HFF-Myc (cell line): ENCODE data around the gene VKORC1L1.
"Not testable (repeated sequence)": the region's sequence is repeated elsewhere in the genome, so short reads cannot be mapped to it uniquely, and the experiment has no call there.

Source experiments
- DNase-seq: peaks from one replicate; pipeline ENCODE4 v3.0.0-alpha.2; 2011; ENCODE audit warnings: low read depth; ENCODE audit errors: extremely low read depth
- H3K4me3 ChIP-seq: replicated peaks from 2 replicates; pipeline ENCODE4 v1.5.1; 2011; ENCODE audit warnings: low read depth, mild to moderate bottlenecking, control low read depth, low read length
- TF ChIP-seq, protein P1 (sequence below): IDR thresholded peaks from 2 replicates; pipeline ENCODE4 v1.5.1; 2012; ENCODE audit warnings: mild to moderate bottlenecking, low read depth, low read length, control low read depth; ENCODE audit errors: missing control alignments

Gene VKORC1L1

DNA sequence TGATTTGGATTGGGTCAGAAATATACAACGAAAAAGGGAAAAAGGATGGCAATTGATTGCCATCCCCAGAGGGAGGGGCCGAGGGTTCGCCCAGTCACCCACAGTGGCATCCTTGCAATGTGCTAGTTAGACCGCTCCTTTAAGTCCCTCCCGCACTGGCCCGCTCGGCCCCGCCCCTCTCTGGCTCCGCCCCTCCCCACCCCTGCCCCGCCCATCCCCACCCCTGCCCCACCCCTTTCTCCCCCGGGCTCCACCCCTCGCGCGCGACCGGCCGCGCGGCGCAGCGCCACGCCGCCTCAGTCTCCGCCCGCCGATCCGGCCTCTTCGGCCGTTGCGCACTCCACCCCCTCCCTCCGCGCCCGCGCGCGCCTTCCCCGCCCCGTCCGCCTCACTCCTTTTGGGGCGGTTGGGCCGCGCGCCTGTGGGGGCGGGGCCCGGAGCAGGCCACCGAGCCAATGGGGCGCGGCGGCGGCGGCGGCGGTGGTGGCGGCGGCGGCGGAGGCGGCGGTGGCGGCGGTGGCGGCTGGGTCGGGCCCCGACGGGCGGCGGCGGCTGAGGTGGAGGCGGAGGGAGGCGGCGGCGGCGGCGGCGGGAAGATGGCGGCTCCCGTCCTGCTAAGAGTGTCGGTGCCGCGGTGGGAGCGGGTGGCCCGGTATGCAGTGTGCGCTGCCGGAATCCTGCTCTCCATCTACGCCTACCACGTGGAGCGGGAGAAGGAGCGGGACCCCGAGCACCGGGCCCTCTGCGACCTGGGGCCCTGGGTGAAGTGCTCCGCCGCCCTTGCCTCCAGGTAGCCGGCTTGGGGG, at the start of gene VKORC1L1:
Gene VKORC1L1, plus strand, starts transcription at position 299 of the 806 bp plus-strand sequence. Its CDS starts 298 bp downstream, at position 597.
- DNase-seq, result peak; percentile 52
- H3K4me3 ChIP-seq, result peak within 1 kb of the TSS; percentile 68
- TF ChIP-seq, protein P1, sequence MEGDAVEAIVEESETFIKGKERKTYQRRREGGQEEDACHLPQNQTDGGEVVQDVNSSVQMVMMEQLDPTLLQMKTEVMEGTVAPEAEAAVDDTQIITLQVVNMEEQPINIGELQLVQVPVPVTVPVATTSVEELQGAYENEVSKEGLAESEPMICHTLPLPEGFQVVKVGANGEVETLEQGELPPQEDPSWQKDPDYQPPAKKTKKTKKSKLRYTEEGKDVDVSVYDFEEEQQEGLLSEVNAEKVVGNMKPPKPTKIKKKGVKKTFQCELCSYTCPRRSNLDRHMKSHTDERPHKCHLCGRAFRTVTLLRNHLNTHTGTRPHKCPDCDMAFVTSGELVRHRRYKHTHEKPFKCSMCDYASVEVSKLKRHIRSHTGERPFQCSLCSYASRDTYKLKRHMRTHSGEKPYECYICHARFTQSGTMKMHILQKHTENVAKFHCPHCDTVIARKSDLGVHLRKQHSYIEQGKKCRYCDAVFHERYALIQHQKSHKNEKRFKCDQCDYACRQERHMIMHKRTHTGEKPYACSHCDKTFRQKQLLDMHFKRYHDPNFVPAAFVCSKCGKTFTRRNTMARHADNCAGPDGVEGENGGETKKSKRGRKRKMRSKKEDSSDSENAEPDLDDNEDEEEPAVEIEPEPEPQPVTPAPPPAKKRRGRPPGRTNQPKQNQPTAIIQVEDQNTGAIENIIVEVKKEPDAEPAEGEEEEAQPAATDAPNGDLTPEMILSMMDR, result no peak

DNA sequence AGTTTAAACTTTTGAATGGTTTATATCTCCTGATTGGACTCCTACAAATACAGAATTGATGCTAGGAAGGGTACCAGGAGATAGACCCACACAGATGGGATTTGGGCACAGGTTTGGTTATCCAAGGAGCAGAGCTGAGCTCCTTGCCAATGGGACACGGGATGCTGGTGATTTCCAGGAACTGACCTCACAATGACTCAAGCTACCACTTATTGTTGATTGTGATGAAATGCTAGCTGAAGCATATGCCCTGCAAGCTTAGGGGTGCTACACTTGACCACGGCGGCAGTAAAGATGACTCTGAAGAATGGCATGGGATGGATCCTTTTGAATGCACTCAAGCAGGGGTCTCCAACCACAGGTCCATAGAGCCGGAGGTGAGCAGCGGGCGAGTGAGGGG, 45.5 kb upstream of the VKORC1L1 start:
- H3K4me3 ChIP-seq, result no peak overlapping the region
- DNase-seq, result no peak
- TF ChIP-seq, protein P1, result no peak

DNA sequence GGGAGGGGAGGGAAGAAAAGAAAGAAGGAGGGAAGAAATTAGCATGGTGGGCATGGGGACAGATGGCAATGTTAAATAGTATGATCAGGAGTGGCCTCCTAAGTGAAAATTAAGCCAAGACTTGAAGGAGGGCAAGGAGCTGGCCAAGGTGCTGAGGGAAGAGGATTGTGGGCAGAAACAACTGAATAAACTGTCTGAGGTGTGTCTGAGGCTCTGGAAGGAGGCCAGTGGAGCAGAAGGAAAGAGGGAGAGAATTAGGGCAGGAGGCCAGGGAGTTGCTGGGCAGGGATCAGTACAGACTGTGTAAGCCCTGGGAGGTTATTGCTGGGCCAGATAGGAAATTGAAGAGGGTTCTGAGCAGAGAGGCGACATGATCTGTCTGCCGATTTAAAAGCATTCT, 40.6 kb upstream of the VKORC1L1 start:
- no peak overlapping the region for H3K4me3 ChIP-seq
- no peak for DNase-seq
- TF ChIP-seq, protein P1, result no peak

DNA sequence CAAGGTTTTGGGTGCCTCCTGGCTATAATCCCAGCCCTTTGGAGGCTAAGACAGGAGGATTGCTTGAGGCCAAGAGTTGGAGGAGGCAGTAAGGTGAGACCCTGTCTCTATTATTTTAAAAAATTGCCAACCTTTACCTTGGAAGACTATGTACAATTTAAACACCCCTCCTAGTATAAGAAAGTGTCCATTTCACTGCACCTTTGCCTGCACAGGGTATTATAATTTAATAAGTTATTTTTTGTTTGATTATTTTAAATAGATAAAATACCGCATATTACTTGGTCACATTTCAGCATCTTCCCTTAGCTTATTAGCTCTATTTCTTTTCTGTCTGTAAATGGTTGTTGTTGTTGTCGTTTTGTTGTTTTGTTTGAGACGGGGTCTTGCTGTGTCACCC, 36.2 kb upstream of the VKORC1L1 start:
- H3K4me3 ChIP-seq, DNase-seq: not testable (repeated sequence)

DNA sequence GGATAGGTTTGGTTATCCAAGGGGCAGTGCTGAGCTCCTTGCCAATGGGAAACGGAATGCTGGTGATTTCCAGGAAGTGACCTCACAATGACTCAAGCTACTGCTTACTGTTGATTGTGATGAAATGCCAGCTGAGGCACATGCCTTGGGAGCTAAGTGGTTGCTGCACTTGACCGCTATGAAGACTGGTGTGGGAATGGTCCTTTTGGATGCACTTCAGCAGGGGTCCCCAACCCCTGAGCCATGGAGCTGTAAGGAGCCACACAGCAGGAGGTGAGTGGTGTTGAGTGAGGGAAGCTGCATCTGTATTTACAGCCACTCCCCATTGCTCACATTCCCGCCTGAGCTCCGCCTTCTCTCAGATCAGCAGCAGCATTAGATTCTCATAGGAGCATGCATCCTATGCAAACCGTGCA, 35.3 kb upstream of the VKORC1L1 start:
- not testable (repeated sequence) for H3K4me3 ChIP-seq, DNase-seq

DNA sequence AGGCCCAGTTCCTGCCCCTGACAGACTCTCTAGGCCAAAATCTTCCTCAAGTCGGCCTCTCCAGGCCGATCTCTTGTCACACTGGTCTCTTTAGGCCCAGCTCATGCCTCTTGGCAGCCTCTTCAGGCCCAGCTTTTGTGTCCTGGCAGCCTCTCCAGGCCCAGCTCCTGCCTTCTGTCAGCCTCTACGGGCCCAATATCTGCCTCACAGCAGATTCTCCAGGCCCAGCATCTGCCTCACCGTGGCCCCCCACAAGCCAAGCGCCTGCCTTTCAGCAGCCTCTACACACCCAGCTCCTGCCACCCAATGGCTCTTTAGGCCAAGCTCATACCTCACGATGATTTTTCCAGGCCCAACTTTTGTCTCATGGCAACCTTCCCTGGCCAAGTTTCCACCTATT, 33.0 kb upstream of the VKORC1L1 start:
- TF ChIP-seq, protein P1, result no peak
- no peak for DNase-seq
- H3K4me3 ChIP-seq, result no peak overlapping the region

DNA sequence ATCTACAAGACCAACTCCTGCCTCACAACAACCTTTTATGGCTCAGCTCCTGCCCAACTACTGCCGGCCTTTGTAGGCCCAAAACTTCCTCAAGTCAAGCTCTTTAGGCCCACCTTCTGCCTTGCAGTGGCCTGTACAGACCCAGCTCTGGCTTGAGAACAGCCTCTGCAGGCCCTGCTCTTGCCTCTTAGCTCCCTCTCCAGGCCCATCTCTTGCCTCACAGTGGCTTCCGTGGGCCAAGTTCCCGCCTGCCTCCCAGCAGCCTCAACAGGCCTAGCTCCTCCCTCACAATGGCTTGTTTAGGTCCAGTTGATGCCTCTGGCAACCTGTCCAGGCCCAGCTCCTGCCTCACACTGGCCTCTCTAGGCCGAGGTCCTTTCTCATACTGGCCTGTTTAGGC, 32.4 kb upstream of the VKORC1L1 start:
- H3K4me3 ChIP-seq, result no peak overlapping the region
- TF ChIP-seq, protein P1, result no peak
- no peak for DNase-seq

DNA sequence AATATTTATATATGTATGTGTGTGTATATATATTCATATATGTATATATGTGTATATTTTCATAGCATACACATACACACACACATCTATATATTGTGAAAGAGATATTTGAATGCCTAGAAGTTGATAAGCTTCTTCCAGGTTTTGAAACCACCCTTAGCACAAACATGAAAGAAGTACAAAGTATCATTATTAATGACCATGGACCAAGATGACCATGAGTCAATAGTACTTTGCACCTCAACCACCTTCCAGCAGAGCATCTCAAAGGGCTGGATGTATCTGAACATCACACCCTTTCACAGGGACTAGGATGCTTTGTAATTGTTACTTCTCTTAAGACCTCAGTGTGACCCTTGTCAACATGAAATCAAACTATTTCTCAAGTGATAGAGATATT, 29.3 kb upstream of the VKORC1L1 start:
- not testable (repeated sequence) for DNase-seq, H3K4me3 ChIP-seq
